HepG2 (cell line): ENCODE results near the gene FRS2. TPM values are rescaled to one million over a fixed set of nuclear protein-coding genes. Genes with fewer than 3 reads are reported as not detected.

Experiments
- ATAC-seq: fragments of 200-7000 bp; cut with Tn5 transposase; 3 replicates; pipeline ENCODE4 v1.9.1; 2020; ENCODE audit warnings: mild to moderate bottlenecking, moderate library complexity
- BruUV-seq: library from RNA; stranded (reverse); fragments of 400-500 nt; replicated peaks from 2 replicates; lab custom pipeline; 2021; lab: Mats Ljungman, UMichigan
- CTCF ChIA-PET: fragments of 300-600 bp; formaldehyde crosslinking; extraction: SDS; loops from one replicate; lab custom pipeline; 2021; ENCODE audit warnings: low total read pairs, inconsistent platforms, low intra/inter-chr PET ratio; lab: Yijun Ruan, JAX
- POLR2A ChIA-PET: fragments of 350-600 bp; sonication (Branson Sonifier 250); formaldehyde crosslinking; loops from one replicate; lab custom pipeline; 2020; ENCODE audit warnings: antibody characterized with exemption, inconsistent platforms; lab: Yijun Ruan, JAX
- DNase-seq: peaks from one replicate; pipeline ENCODE4 v3.0.0-alpha.2; 2015; ENCODE audit warnings: low spot score
- FAIRE-seq: peaks from 3 replicates; lab custom pipeline; 2011; peaks lifted over from hg19 to GRCh38; lab: Jason Lieb, UNC
- H2AFZ ChIP-seq: one replicate; pipeline ENCODE4 v1.6.1; 2011; ENCODE audit warnings: low read length, inconsistent platforms
- H3K27ac ChIP-seq: fragments of 300-600 bp; 3 replicates; pipeline ENCODE4 v1.8.0; 2011; ENCODE audit warnings: mixed run types, mild to moderate bottlenecking, mixed read lengths, low read length, inconsistent platforms; ENCODE audit not compliant: insufficient read depth; ENCODE audit errors: extremely low read length
- H3K27me3 ChIP-seq, 2 experiments: fragments of 200-600 bp in 1 of 2; 2 replicates in 1 of 2; 3 replicates in 1 of 2; pipeline versions ENCODE4 v1.6.0 to v1.8.0; 2011; ENCODE audit warnings: low read length in 2 of 2, mild to moderate bottlenecking in 2 of 2, moderate library complexity in 2 of 2, inconsistent platforms in 1 of 2; ENCODE audit not compliant: insufficient read depth in 2 of 2, control insufficient read depth in 1 of 2
- H3K36me3 ChIP-seq, 2 experiments: fragments of 200-600 bp in 1 of 2; replicated peaks in 1 of 2; 2 replicates in 1 of 2; 3 replicates in 1 of 2; pipeline versions ENCODE4 v1.5.1 to v1.8.0; 2011; ENCODE audit warnings: low read length in 2 of 2, inconsistent platforms in 1 of 2; ENCODE audit not compliant: insufficient read depth in 2 of 2, control insufficient read depth in 1 of 2
- H3K4me1 ChIP-seq: 2 replicates; pipeline ENCODE4 v1.5.1; 2012; ENCODE audit warnings: low read length, inconsistent platforms; ENCODE audit not compliant: insufficient read depth
- H3K4me2 ChIP-seq: 2 replicates; pipeline ENCODE4 v1.6.0; 2011; ENCODE audit warnings: low read depth, low read length, inconsistent platforms
- H3K4me3 ChIP-seq, 3 experiments: fragments of 200-600 bp in 1 of 3; sonication (generic), shearing (Covaris generic) in 1 of 3; replicated peaks in 1 of 3; 2 replicates each; pipeline ENCODE4 v1.5.1; 2011 to 2016; ENCODE audit warnings: low read length in 3 of 3, inconsistent platforms in 2 of 3, low read depth in 2 of 3, mild to moderate bottlenecking in 2 of 3, control low read depth in 1 of 3, mixed read lengths in 1 of 3; ENCODE audit not compliant: insufficient read depth in 1 of 3
- H3K79me2 ChIP-seq: one replicate; pipeline ENCODE4 v1.6.1; 2011; ENCODE audit warnings: low read length, inconsistent platforms; ENCODE audit not compliant: insufficient read depth
- H3K9ac ChIP-seq: 2 replicates; pipeline ENCODE4 v1.6.0; 2011; ENCODE audit warnings: mild to moderate bottlenecking, low read depth, low read length, inconsistent platforms; ENCODE audit not compliant: insufficient read depth
- H3K9me3 ChIP-seq: 2 replicates; pipeline ENCODE4 v1.5.1; 2012; ENCODE audit warnings: mild to moderate bottlenecking, low read length
- H4K20me1 ChIP-seq: 2 replicates; pipeline ENCODE4 v1.6.0; 2011; ENCODE audit warnings: inconsistent platforms, mild to moderate bottlenecking, low read length, moderate library complexity; ENCODE audit not compliant: insufficient read depth
- ZNF558 ChIP-seq: sonication (generic); formaldehyde crosslinking; IDR thresholded peaks from 2 replicates; pipeline ENCODE4 v1.9.0; 2022; ENCODE audit warnings: mild to moderate bottlenecking, missing genetic modification reagents, borderline replicate concordance
- WGBS: methylation state at CpG from one replicate; pipeline ENCODE4 v1.1.6; 2017; ENCODE audit warnings: low lambda C conversion rate; 5-methylcytosine and 5-hydroxymethylcytosine counted together
- in situ Hi-C: cut with HindIII; loops from 2 replicates; pipeline ENCODE4 v1.10.0; 2017; ENCODE audit warnings: low pct_unique_long_range_greater_than_20kb; ENCODE audit not compliant: extremely low pct_ligation_motif_present
- intact Hi-C: fragments of 100-400 bp; cut with micrococcal nuclease; formaldehyde crosslinking; loops from one replicate; pipeline ENCODE4 v1.10.0; 2022; ENCODE audit not compliant: unreplicated experiment
- polyA plus RNA-seq, 8 experiments: library from polyadenylated mRNA; depleted of rRNA in 3 of 8; stranded (reverse) in 7 of 8; unstranded in 1 of 8; fragments of >200 nt; fragmentation: Illumina TruSeq in 4 of 8; extraction: Trizol in 4 of 8; gene quantifications; 2 replicates each; pipeline versions ENCODE4 v1.2.1 to v1.2.3, GENCODE V29; 2011 to 2016; ENCODE audit warnings: low read depth in 4 of 8, missing spikeins in 1 of 8, mixed read lengths in 1 of 8; ENCODE audit not compliant: insufficient read depth in 1 of 8
- total RNA-seq, 5 experiments: library from RNA; depleted of rRNA; stranded (reverse); fragments of >200 nt; fragmentation: Illumina TruSeq; extraction: Trizol; gene quantifications; 2 replicates each; pipeline ENCODE4 v1.2.3, GENCODE V29; 2016; ENCODE audit warnings: low read depth in 1 of 5
- TF ChIP-seq, protein P1 (sequence below): sonication (generic); formaldehyde crosslinking; IDR thresholded peaks from 2 replicates; pipeline ENCODE4 v1.4.0; 2020; ENCODE audit warnings: missing genetic modification reagents
- TF ChIP-seq, protein P2 (sequence below): sonication (generic); formaldehyde crosslinking; IDR thresholded peaks from 2 replicates; pipeline ENCODE4 v1.4.0; 2020; ENCODE audit warnings: missing genetic modification reagents, mild to moderate bottlenecking, borderline replicate concordance

Gene FRS2
- total and polyA plus RNA-seq, 2 of the 13 experiments (the other 11 are each of a cell fraction or from before 2014, with no cell fraction given): 8.3 to 16.8 TPM

DNA sequence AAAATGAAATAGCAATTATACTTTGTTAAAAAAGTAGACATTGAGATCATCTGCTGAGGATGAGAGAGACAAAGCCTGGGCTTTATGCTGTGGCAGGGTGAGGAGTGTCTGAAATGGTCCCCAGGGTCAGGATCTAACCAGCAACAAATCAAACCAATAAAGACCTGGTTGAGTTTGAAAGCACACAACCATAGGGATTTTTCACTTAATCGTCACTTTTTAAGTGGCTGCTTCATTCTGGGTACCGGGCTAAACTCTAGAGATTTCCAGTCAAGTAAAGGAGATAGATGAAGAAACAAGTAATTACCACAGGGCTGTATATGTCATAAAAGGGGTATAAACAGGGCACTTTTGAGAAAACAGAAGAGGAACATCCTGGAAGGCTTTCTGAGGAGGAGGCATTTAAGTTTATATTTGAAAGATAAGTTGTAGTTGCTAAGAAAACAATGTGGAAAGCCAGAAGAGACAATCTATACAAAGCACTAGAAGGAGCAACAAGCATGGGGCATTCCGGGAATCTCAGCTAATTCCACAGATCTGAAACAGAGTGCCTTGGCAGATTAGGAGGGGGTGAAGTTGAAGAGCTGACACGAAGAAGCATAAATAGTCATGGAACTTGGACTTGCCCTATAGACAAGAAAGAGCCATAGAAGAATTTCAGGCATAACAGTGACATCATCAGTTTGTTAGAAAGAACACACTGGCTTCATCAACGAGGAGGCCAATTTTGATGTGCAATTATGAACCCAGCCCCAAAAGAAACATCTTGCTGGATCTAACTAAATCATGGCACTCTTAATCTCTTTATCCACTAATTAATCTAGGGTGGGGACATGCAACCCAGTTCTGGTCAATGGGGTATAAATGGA, 46.9 kb upstream of the FRS2 start (continued):
- TF ChIP-seq, protein P1, sequence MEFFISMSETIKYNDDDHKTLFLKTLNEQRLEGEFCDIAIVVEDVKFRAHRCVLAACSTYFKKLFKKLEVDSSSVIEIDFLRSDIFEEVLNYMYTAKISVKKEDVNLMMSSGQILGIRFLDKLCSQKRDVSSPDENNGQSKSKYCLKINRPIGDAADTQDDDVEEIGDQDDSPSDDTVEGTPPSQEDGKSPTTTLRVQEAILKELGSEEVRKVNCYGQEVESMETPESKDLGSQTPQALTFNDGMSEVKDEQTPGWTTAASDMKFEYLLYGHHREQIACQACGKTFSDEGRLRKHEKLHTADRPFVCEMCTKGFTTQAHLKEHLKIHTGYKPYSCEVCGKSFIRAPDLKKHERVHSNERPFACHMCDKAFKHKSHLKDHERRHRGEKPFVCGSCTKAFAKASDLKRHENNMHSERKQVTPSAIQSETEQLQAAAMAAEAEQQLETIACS (CRISPR knock-in tag): no peak

DNA sequence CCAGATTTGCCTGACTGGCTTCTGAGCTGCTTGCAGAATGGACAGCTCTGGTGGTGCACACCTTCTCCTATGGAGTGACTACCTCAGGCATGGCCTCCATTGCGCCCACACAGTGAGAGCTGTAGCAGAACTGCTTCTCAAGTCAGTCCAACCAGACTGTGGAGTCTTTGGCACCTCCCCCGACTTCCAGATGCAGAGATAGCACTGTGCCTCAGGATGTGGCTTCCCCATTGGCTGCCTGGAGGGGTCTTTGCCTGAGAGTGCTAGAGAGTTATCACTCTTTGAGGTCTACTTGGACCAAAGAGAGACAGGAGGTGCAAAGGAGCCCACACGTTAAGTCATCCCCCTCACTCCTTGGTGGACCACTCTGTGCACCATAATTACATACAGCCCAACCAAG, 44.8 kb upstream of the FRS2 start:
- ChIA-PET CTCF (no interaction called here), POLR2A (no interaction called here)
- no peak overlapping the region for H3K4me3 ChIP-seq
- no peaks in the 10 kb centered on the region for H3K36me3 ChIP-seq
- H3K27me3 ChIP-seq: no peaks in the 10 kb centered on the region
- H3K27ac ChIP-seq: no peak overlapping the region
- FAIRE-seq (no peak), DNase-seq (no peak), ATAC-seq (no peak)
- H4K20me1 ChIP-seq: no peaks in the 10 kb centered on the region
- no peak for TF ChIP-seq ZNF558 (CRISPR knock-in tag)
- TF ChIP-seq, protein P2, sequence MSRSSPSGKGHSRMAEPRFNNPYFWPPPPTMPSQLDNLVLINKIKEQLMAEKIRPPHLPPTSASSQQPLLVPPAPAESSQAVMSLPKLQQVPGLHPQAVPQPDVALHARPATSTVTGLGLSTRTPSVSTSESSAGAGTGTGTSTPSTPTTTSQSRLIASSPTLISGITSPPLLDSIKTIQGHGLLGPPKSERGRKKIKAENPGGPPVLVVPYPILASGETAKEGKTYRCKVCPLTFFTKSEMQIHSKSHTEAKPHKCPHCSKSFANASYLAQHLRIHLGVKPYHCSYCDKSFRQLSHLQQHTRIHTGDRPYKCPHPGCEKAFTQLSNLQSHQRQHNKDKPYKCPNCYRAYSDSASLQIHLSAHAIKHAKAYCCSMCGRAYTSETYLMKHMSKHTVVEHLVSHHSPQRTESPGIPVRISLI: no peak
- H2AFZ ChIP-seq: no peak overlapping the region
- H3K4me2 ChIP-seq: no peak overlapping the region
- in situ Hi-C loops: no loop called here
- H3K79me2 ChIP-seq: no peaks in the 10 kb centered on the region
- no TSS peak for BruUV-seq
- H3K9ac ChIP-seq: no peak overlapping the region
- H3K4me1 ChIP-seq: peaks cover 34% of the 10 kb centered on the region
- WGBS: 84% methylated on average over 2 of the region's 3 CpGs
- intact Hi-C loops: no loop called here
- no peaks in the 10 kb centered on the region for H3K9me3 ChIP-seq
